Measurements from ENCODE around the gene SPON1. TPM values are rescaled to one million over a fixed set of nuclear protein-coding genes. Genes with fewer than 3 reads are reported as not detected.

Gene SPON1
- total and polyA plus RNA-seq, 2 donors (not counting 1 experiment from before 2014, with no cell fraction given), result 0.30 TPM; not detected in 1

DNA sequence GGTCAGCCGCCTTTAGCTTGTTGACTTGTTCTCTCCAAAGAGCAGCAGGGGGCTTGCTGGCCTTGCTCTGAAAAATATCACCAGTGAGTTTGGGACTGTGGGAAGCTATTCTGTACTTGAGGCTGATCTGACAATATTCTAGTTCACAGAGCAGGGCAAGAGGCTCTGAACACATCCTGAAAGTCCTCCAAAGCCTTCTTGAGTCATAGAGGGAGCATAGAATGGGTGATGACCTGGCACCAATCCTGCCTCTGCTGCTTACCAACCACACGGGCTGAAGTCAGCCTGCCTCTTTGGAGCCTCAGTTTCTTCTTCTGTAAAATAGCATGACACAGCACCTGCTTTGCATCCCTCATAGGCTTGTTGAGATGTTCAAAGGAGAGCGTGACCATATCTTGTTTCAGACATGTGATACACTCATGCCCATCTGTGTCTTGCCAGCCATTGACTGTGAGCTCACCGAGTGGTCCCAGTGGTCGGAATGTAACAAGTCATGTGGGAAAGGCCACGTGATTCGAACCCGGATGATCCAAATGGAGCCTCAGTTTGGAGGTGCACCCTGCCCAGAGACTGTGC lies 299.8 kb downstream of the SPON1 start:
- Mint-ChIP-seq H3K27me3 (no peaks in the 10 kb centered on the region), H3K4me1 (no peaks in the 10 kb centered on the region), H3K9me3 (ENCODE audit: insufficient read depth) (peaks cover 2% of the 10 kb centered on the region), H3K27ac (peak overlapping the region; percentile 26), H3K4me3 (no peak overlapping the region)
- H3K79me2 ChIP-seq (ENCODE audit: control insufficient read depth, insufficient read depth, low read length), result no peaks in the 10 kb centered on the region
- 90% methylated on average over 5 of the region's 8 CpGs for WGBS (ENCODE audit: insufficient coverage)
- H3K4me2 ChIP-seq (replicated peaks; ENCODE audit: low read depth, low read length, poor library complexity, severe bottlenecking), result no peak overlapping the region
- ATAC-seq (ENCODE audit: low read depth) (no peak), DNase-seq (no peak)
- no peak overlapping the region for H3K27ac ChIP-seq (ENCODE audit: low read length in 2 of 2)
- no peaks in the 10 kb centered on the region for H4K20me1 ChIP-seq (ENCODE audit: control insufficient read depth, insufficient read depth, low read length, poor library complexity, severe bottlenecking)
- ChIA-PET CTCF (no interaction called here), POLR2A (no interaction called here)
- intact Hi-C loops (cut with micrococcal nuclease), result no loop called here
- H3K27me3 ChIP-seq (replicated peaks in 1 of 4; ENCODE audit: control extremely low read depth in 1 of 4, control insufficient read depth in 3 of 4, insufficient read depth in 4 of 4, low read length in 3 of 4), result no peaks in the 10 kb centered on the region
- no peak overlapping the region for H3K4me3 ChIP-seq (ENCODE audit: control extremely low read depth in 1 of 5, extremely low read depth in 1 of 5, insufficient read depth in 1 of 5, low read depth in 2 of 5, low read length in 4 of 5)
- TF ChIP-seq EZH2 (IDR thresholded peaks at IDR 0.05; ENCODE audit: borderline replicate concordance, insufficient read depth, low read depth, low read length, poor library complexity, severe bottlenecking), result no peak
- TF ChIP-seq, protein P1, sequence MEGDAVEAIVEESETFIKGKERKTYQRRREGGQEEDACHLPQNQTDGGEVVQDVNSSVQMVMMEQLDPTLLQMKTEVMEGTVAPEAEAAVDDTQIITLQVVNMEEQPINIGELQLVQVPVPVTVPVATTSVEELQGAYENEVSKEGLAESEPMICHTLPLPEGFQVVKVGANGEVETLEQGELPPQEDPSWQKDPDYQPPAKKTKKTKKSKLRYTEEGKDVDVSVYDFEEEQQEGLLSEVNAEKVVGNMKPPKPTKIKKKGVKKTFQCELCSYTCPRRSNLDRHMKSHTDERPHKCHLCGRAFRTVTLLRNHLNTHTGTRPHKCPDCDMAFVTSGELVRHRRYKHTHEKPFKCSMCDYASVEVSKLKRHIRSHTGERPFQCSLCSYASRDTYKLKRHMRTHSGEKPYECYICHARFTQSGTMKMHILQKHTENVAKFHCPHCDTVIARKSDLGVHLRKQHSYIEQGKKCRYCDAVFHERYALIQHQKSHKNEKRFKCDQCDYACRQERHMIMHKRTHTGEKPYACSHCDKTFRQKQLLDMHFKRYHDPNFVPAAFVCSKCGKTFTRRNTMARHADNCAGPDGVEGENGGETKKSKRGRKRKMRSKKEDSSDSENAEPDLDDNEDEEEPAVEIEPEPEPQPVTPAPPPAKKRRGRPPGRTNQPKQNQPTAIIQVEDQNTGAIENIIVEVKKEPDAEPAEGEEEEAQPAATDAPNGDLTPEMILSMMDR (IDR thresholded peaks at IDR 0.05), result no peak
- no peaks in the 10 kb centered on the region for H3K4me1 ChIP-seq (ENCODE audit: control insufficient read depth in 2 of 2, insufficient read depth in 2 of 2, low read length in 2 of 2)
- H2AFZ ChIP-seq (ENCODE audit: insufficient read depth, low read depth, low read length, poor library complexity, severe bottlenecking), result no peak overlapping the region
- H3K9me3 ChIP-seq (ENCODE audit: control extremely low read depth in 1 of 3, control insufficient read depth in 2 of 3, insufficient read depth in 1 of 3, low read length in 2 of 3), result no peaks in the 10 kb centered on the region
- no peak overlapping the region for H3K9ac ChIP-seq (ENCODE audit: low read length)
- H3K36me3 ChIP-seq (replicated peaks in 1 of 2; ENCODE audit: control extremely low read depth in 1 of 2, control insufficient read depth in 1 of 2, extremely low read depth in 1 of 2, insufficient read depth in 2 of 2, low read length in 1 of 2), result no peaks in the 10 kb centered on the region

DNA sequence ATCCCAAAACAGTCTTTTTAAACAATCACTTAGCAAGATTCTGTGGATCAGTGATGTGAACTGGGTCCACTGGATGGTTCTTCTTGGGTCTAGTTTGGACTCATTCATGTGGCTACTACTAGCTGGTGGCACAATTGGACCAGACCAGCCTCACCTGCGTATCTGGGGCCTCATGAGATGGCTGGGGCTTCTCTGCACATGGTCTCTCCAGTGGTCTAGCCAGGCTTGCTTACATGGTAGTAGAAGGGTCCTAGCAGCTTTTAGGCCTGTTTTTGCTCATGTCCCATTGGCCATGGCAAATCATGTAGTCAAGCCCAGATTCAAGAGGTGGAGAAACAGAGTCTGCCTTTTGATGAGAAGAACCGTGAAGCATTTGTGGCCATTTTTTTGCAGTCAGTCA lies 302.4 kb downstream of the SPON1 start:
- Histone ChIP-seq H3K79me2 (ENCODE audit: control insufficient read depth, insufficient read depth, low read length) (no peaks in the 10 kb centered on the region), H3K4me1 (ENCODE audit: control insufficient read depth in 2 of 2, insufficient read depth in 2 of 2, low read length in 2 of 2) (peaks cover 8% of the 10 kb centered on the region in 2 donors), H3K27ac (ENCODE audit: low read length in 2 of 2) (no peak overlapping the region), H4K20me1 (ENCODE audit: control insufficient read depth, insufficient read depth, low read length, poor library complexity, severe bottlenecking) (no peaks in the 10 kb centered on the region), H2AFZ (ENCODE audit: insufficient read depth, low read depth, low read length, poor library complexity, severe bottlenecking) (no peak overlapping the region), H3K4me2 (replicated peaks; ENCODE audit: low read depth, low read length, poor library complexity, severe bottlenecking) (no peak overlapping the region), H3K9me3 (ENCODE audit: control extremely low read depth in 1 of 3, control insufficient read depth in 2 of 3, insufficient read depth in 1 of 3, low read length in 2 of 3) (no peaks in the 10 kb centered on the region), H3K4me3 (ENCODE audit: control extremely low read depth in 1 of 5, extremely low read depth in 1 of 5, insufficient read depth in 1 of 5, low read depth in 2 of 5, low read length in 4 of 5) (no peak overlapping the region), H3K9ac (ENCODE audit: low read length) (no peak overlapping the region), H3K27me3 (replicated peaks in 1 of 4; ENCODE audit: control extremely low read depth in 1 of 4, control insufficient read depth in 3 of 4, insufficient read depth in 4 of 4, low read length in 3 of 4) (no peaks in the 10 kb centered on the region), H3K36me3 (replicated peaks in 1 of 2; ENCODE audit: control extremely low read depth in 1 of 2, control insufficient read depth in 1 of 2, extremely low read depth in 1 of 2, insufficient read depth in 2 of 2, low read length in 1 of 2) (no peaks in the 10 kb centered on the region)
- Mint-ChIP-seq H3K9me3 (ENCODE audit: insufficient read depth) (peaks cover 2% of the 10 kb centered on the region), H3K4me1 (peaks cover 12% of the 10 kb centered on the region), H3K27me3 (no peaks in the 10 kb centered on the region), H3K27ac (no peak overlapping the region), H3K4me3 (no peak overlapping the region)
- TF ChIP-seq, protein P1 (IDR thresholded peaks at IDR 0.05), result no peak
- ChIA-PET POLR2A (no interaction called here), CTCF (interaction anchor here (0.7 kb wide), 1 partner anchor 32 kb away, joined by 3 read pairs; no protein-coding TSS in a partner anchor)
- ATAC-seq (ENCODE audit: low read depth), result no peak
- 95% methylated on average over 2 of the region's 2 CpGs for WGBS (ENCODE audit: insufficient coverage)
- DNase-seq, result no peak
- intact Hi-C loops (cut with micrococcal nuclease), result no loop called here

Data from B cell (primary cell).